Stimulated activated CD8-positive, alpha-beta memory T cell treated with anti-CD3 and anti-CD28 coated beads, Interleukin-4, amount 100 ng/mL, for 24 hours (primary cell): Measurements from ENCODE around the gene VPS37C.
"Not testable (repeated sequence)": the region's sequence is repeated elsewhere in the genome, so short reads cannot be mapped to it uniquely, and the experiment has no call there.

ENCODE experiments used
- DNase-seq: peaks from one replicate; pipeline ENCODE4 v3.0.0-alpha.2; 2020; ENCODE audit warnings: low read depth

The VPS37C gene

GRCh38 chr11:61117168-61117520 lies 44.1 kb downstream of the VPS37C start:
- DNase-seq = no peak

- DNase-seq = no peak
Measured at GRCh38 chr11:61116426-61117167, 44.6 kb downstream of the VPS37C start.

GRCh38 chr11:61115498-61116224 lies 45.6 kb downstream of the VPS37C start:
- no peak for DNase-seq

GRCh38 chr11:61114913-61115312 lies 46.3 kb downstream of the VPS37C start:
- DNase-seq = no peak

GRCh38 chr11:61113201-61113600 lies 48.0 kb downstream of the VPS37C start:
- no peak for DNase-seq

- no peak for DNase-seq
Measured at GRCh38 chr11:61112575-61112974, 48.7 kb downstream of the VPS37C start.

- no peak for DNase-seq
Measured at GRCh38 chr11:61111786-61112517, 49.3 kb downstream of the VPS37C start.

GRCh38 chr11:61111050-61111435 lies 50.2 kb downstream of the VPS37C start:
- DNase-seq = no peak

- no peak for DNase-seq
Measured at GRCh38 chr11:61110255-61111049, 50.8 kb downstream of the VPS37C start.

GRCh38 chr11:61109671-61110070 lies 51.6 kb downstream of the VPS37C start:
- DNase-seq = no peak

GRCh38 chr11:61108847-61109585 lies 52.2 kb downstream of the VPS37C start:
- DNase-seq = no peak

GRCh38 chr11:61107888-61108287 lies 53.3 kb downstream of the VPS37C start:
- no peak for DNase-seq

- no peak for DNase-seq
Measured at GRCh38 chr11:61106894-61107470, 54.2 kb downstream of the VPS37C start.

GRCh38 chr11:61106296-61106695 lies 54.9 kb downstream of the VPS37C start:
- no peak for DNase-seq

- no peak for DNase-seq
Measured at GRCh38 chr11:61104963-61105362, 56.3 kb downstream of the VPS37C start.

- no peak for DNase-seq
Measured at GRCh38 chr11:61103851-61104423, 57.3 kb downstream of the VPS37C start.

- no peak for DNase-seq
Measured at GRCh38 chr11:61102667-61103571, 58.3 kb downstream of the VPS37C start.

- DNase-seq = no peak
Measured at GRCh38 chr11:61098778-61099177, 62.4 kb downstream of the VPS37C start.

- DNase-seq = not testable (repeated sequence)
Measured at GRCh38 chr11:61098261-61098660, 63.0 kb downstream of the VPS37C start.

GRCh38 chr11:61095021-61095420 lies 66.2 kb downstream of the VPS37C start:
- DNase-seq = no peak
